H9 (cell line): ENCODE measurements around the gene ACTN3. TPM values are rescaled to one million over a fixed set of nuclear protein-coding genes. Genes with fewer than 3 reads are reported as not detected.

Experiments
- DNase-seq: peaks from one replicate; pipeline ENCODE4 v3.0.0-alpha.2; 2017
- H2AFZ ChIP-seq: one replicate; pipeline ENCODE4 v1.6.1; 2013; ENCODE audit warnings: mild to moderate bottlenecking, low read length, control low read depth, moderate library complexity
- H2AK5ac ChIP-seq: 2 replicates; pipeline ENCODE4 v1.6.1; 2013; ENCODE audit warnings: low read length, control low read depth, mixed read lengths; ENCODE audit not compliant: insufficient read length
- H2BK120ac ChIP-seq: one replicate; pipeline ENCODE4 v1.6.1; 2013; ENCODE audit warnings: low read depth, mild to moderate bottlenecking, low read length, control low read depth, inconsistent platforms; ENCODE audit not compliant: poor library complexity, severe bottlenecking
- H2BK12ac ChIP-seq: 2 replicates; pipeline ENCODE4 v1.6.1; 2013; ENCODE audit warnings: low read length, control low read depth, mixed read lengths, low read depth; ENCODE audit not compliant: insufficient read length
- H2BK15ac ChIP-seq: 2 replicates; pipeline ENCODE4 v1.6.1; 2013; ENCODE audit warnings: low read depth, low read length, control low read depth
- H2BK20ac ChIP-seq: one replicate; pipeline ENCODE4 v1.6.1; 2013; ENCODE audit warnings: low read depth, mild to moderate bottlenecking, low read length, control low read depth, inconsistent platforms; ENCODE audit not compliant: poor library complexity, severe bottlenecking
- H2BK5ac ChIP-seq: 2 replicates; pipeline ENCODE4 v1.6.1; 2013; ENCODE audit warnings: low read length, control low read depth, mixed read lengths; ENCODE audit not compliant: insufficient read length
- H3K14ac ChIP-seq: 2 replicates; pipeline ENCODE4 v1.6.1; 2013; ENCODE audit warnings: low read length, control low read depth; ENCODE audit not compliant: insufficient read depth
- H3K18ac ChIP-seq: 2 replicates; pipeline ENCODE4 v1.6.1; 2013; ENCODE audit warnings: low read depth, mild to moderate bottlenecking, mixed read lengths, low read length, control low read depth; ENCODE audit not compliant: insufficient read length
- H3K23ac ChIP-seq: 2 replicates; pipeline ENCODE4 v1.6.1; 2013; ENCODE audit warnings: low read length, control low read depth, mixed read lengths, low read depth; ENCODE audit not compliant: insufficient read length
- H3K23me2 ChIP-seq: 2 replicates; pipeline ENCODE4 v1.6.1; 2013; ENCODE audit warnings: low read depth, mild to moderate bottlenecking, mixed read lengths, low read length, control low read depth; ENCODE audit not compliant: insufficient read length, poor library complexity, severe bottlenecking
- H3K27ac ChIP-seq: 2 replicates; pipeline ENCODE4 v1.5.1; 2013; ENCODE audit warnings: low read length, control low read depth, mixed read lengths, low read depth; ENCODE audit not compliant: insufficient read length
- H3K27me3 ChIP-seq: 2 replicates; pipeline ENCODE4 v1.6.1; 2013; ENCODE audit warnings: low read length, control low read depth, inconsistent platforms; ENCODE audit not compliant: insufficient read depth
- H3K4ac ChIP-seq: 2 replicates; pipeline ENCODE4 v1.6.1; 2013; ENCODE audit warnings: low read depth, mild to moderate bottlenecking, control low read depth, inconsistent platforms, low read length, moderate library complexity
- H3K4me1 ChIP-seq: 2 replicates; pipeline ENCODE4 v1.6.1; 2013; ENCODE audit warnings: low read length, control low read depth, inconsistent platforms; ENCODE audit not compliant: insufficient read depth
- H3K4me2 ChIP-seq: 2 replicates; pipeline ENCODE4 v1.6.1; 2013; ENCODE audit warnings: low read length, control low read depth, mixed read lengths; ENCODE audit not compliant: insufficient read length, insufficient read depth
- H3K56ac ChIP-seq: 2 replicates; pipeline ENCODE4 v1.6.1; 2013; ENCODE audit warnings: low read depth, mild to moderate bottlenecking, mixed read lengths, low read length, control low read depth; ENCODE audit not compliant: insufficient read length
- H3K79me1 ChIP-seq: 2 replicates; pipeline ENCODE4 v1.6.1; 2013; ENCODE audit warnings: low read depth, mild to moderate bottlenecking, moderate library complexity, low read length, control low read depth, inconsistent platforms; ENCODE audit not compliant: insufficient read depth, poor library complexity, severe bottlenecking
- H3K79me2 ChIP-seq: 2 replicates; pipeline ENCODE4 v1.6.1; 2013; ENCODE audit warnings: low read length, control low read depth, inconsistent platforms; ENCODE audit not compliant: insufficient read depth
- H3K9ac ChIP-seq: 2 replicates; pipeline ENCODE4 v1.6.1; 2013; ENCODE audit warnings: low read length, control low read depth, mixed read lengths; ENCODE audit not compliant: insufficient read length; ENCODE audit errors: extremely low read depth
- H3K9me3 ChIP-seq: one replicate; pipeline ENCODE4 v1.6.1; 2013; ENCODE audit warnings: low read depth, low read length, inconsistent platforms; ENCODE audit not compliant: control insufficient read depth
- H3T11ph ChIP-seq: one replicate; pipeline ENCODE4 v1.6.1; 2013; ENCODE audit warnings: mild to moderate bottlenecking, low read length, control low read depth, inconsistent platforms
- H4K20me1 ChIP-seq: one replicate; pipeline ENCODE4 v1.6.1; 2013; ENCODE audit not compliant: control insufficient read depth, insufficient read length, insufficient read depth
- H4K5ac ChIP-seq: 2 replicates; pipeline ENCODE4 v1.6.1; 2013; ENCODE audit warnings: low read depth, mild to moderate bottlenecking, mixed read lengths, low read length, control low read depth; ENCODE audit not compliant: insufficient read length
- H4K8ac ChIP-seq: replicated peaks from 2 replicates; pipeline ENCODE4 v1.6.1; 2013; ENCODE audit warnings: low read length, control low read depth, mixed read lengths, low read depth; ENCODE audit not compliant: insufficient read length
- H4K91ac ChIP-seq: 2 replicates; pipeline ENCODE4 v1.6.1; 2013; ENCODE audit warnings: low read depth, mild to moderate bottlenecking, moderate library complexity, mixed read lengths, low read length, control low read depth; ENCODE audit not compliant: insufficient read length
- H3K27ac Mint-ChIP-seq, 3 experiments: 2 replicates in 2 of 3; 3 replicates in 1 of 3; pipeline ENCODE4 v1.8.0; 2020 to 2021; ENCODE audit warnings: mixed read lengths in 3 of 3, mild to moderate bottlenecking in 1 of 3, moderate library complexity in 1 of 3
- H3K27me3 Mint-ChIP-seq: 2 replicates; pipeline ENCODE4 v1.8.0; 2021; ENCODE audit warnings: low read depth, mild to moderate bottlenecking, moderate library complexity, mixed read lengths
- H3K36me3 Mint-ChIP-seq, 3 experiments: 2 replicates in 2 of 3; 3 replicates in 1 of 3; pipeline ENCODE4 v1.8.0; 2020 to 2021; ENCODE audit warnings: low read depth in 3 of 3, mixed read lengths in 3 of 3; ENCODE audit not compliant: insufficient read depth in 1 of 3
- H3K4me1 Mint-ChIP-seq, 2 experiments: 2 replicates each; pipeline ENCODE4 v1.8.0; 2020; ENCODE audit warnings: mixed read lengths in 2 of 2
- H3K4me3 Mint-ChIP-seq, 2 experiments: 2 replicates in 1 of 2; 3 replicates in 1 of 2; pipeline ENCODE4 v1.8.0; 2020 to 2021; ENCODE audit warnings: mild to moderate bottlenecking in 2 of 2, mixed read lengths in 2 of 2, moderate library complexity in 1 of 2
- H3K9me3 Mint-ChIP-seq, 2 experiments: 2 replicates in 1 of 2; 3 replicates in 1 of 2; pipeline ENCODE4 v1.8.0; 2020; ENCODE audit warnings: mild to moderate bottlenecking in 2 of 2, mixed read lengths in 2 of 2, moderate library complexity in 1 of 2
- WGBS: extraction: QIAGEN DNeasy Blood & Tissue Kit; methylation state at CpG from one replicate; pipeline ENCODE4 v1.1.7; 2013; ENCODE audit warnings: missing lambda C conversion rate, low lambda C conversion rate, mixed read lengths; ENCODE audit not compliant: insufficient read length; ENCODE audit errors: extremely low coverage; 5-methylcytosine and 5-hydroxymethylcytosine counted together
- total RNA-seq: library from RNA; stranded (reverse); gene quantifications from 2 replicates; pipeline ENCODE4 v1.2.1, GENCODE V29; 2021
- TF ChIP-seq, protein P1 (sequence below): fragments of 200-600 bp; sonication (generic); conservative IDR thresholded peaks from 3 replicates; pipeline ENCODE4 v1.8.0; 2021; ENCODE audit warnings: antibody characterized with exemption, mild to moderate bottlenecking

ACTN3 gene
- total RNA-seq, 1 experiment from 2014 or later: 45.7 TPM

DNA sequence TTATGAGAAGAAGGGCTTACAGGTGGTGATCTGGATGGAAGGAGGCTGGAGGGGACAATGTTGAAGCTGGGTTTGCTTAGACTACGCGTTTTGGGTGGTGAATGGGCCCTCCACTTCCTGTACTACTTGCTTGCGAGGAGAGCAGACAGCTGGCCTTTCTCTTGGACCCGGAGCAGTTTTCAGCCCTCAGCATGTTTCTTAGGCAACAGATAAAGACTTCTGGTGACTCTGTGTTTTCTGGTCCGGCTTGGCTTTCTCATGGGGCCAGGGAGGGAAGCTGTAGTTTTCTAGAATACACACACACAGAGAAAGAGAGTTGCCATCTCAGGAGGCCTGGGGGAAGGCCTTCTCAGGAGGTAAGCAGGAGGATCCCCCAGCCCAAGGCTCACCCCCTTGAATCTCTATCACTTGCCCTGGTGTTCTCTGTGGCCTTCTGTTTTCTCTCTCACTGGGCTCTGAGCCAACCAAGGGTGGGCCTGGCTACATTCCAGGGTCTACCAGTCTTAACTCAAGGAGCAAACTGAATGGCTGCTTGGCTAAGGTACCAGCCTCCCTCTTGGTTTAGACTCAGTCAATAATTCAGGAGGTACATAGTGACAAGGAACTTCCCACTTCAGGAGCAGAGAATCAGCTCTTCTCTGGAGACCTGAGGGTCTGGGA, 48.7 kb downstream of the ACTN3 start:
- H3T11ph ChIP-seq: no peak overlapping the region
- H3K4me3 Mint-ChIP-seq: peak overlapping the region in 1 of 2 experiments; percentile 31; a peak in 1 of 5 replicates
- no peak overlapping the region for H3K27ac ChIP-seq

More for the DNA sequence above, 48.7 kb downstream of the ACTN3 start:
- H3K36me3 Mint-ChIP-seq: peaks cover 3 to 38% (median 28%) of the 10 kb centered on the region in 3 experiments
- Histone ChIP-seq H4K5ac (no peak overlapping the region), H4K91ac (no peak overlapping the region), H2BK15ac (no peak overlapping the region), H3K14ac (no peak overlapping the region), H2BK20ac (no peak overlapping the region), H3K9ac (no peak overlapping the region), H3K79me1 (peaks cover 3% of the 10 kb centered on the region), H3K79me2 (no peaks in the 10 kb centered on the region), H3K27me3 (no peaks in the 10 kb centered on the region), H3K4me1 (no peaks in the 10 kb centered on the region; the same call in 1 of the 2 replicates), H2AK5ac (no peak overlapping the region), H4K8ac (no peak overlapping the region), H2AFZ (no peak overlapping the region), H2BK5ac (no peak overlapping the region), H3K56ac (no peak overlapping the region), H2BK120ac (no peak overlapping the region), H3K4me2 (no peak overlapping the region), H3K23me2 (peaks cover 10% of the 10 kb centered on the region), H2BK12ac (no peak overlapping the region), H3K23ac (no peak overlapping the region), H3K18ac (no peak overlapping the region), H3K9me3 (no peaks in the 10 kb centered on the region), H3K4ac (no peak overlapping the region), H4K20me1 (no peaks in the 10 kb centered on the region)
- H3K27me3 Mint-ChIP-seq: peaks cover 22% of the 10 kb centered on the region
- peaks cover 15 to 17% of the 10 kb centered on the region in 2 experiments for H3K4me1 Mint-ChIP-seq
- DNase-seq: no peak
- H3K9me3 Mint-ChIP-seq: peaks cover 10 to 21% of the 10 kb centered on the region in 2 experiments
- WGBS: no CpG with 5 or more reads among the region's 5 CpGs
- peak overlapping the region in 1 of 3 experiments; percentile 49; a peak in 1 of 7 replicates for H3K27ac Mint-ChIP-seq
- TF ChIP-seq, protein P1, sequence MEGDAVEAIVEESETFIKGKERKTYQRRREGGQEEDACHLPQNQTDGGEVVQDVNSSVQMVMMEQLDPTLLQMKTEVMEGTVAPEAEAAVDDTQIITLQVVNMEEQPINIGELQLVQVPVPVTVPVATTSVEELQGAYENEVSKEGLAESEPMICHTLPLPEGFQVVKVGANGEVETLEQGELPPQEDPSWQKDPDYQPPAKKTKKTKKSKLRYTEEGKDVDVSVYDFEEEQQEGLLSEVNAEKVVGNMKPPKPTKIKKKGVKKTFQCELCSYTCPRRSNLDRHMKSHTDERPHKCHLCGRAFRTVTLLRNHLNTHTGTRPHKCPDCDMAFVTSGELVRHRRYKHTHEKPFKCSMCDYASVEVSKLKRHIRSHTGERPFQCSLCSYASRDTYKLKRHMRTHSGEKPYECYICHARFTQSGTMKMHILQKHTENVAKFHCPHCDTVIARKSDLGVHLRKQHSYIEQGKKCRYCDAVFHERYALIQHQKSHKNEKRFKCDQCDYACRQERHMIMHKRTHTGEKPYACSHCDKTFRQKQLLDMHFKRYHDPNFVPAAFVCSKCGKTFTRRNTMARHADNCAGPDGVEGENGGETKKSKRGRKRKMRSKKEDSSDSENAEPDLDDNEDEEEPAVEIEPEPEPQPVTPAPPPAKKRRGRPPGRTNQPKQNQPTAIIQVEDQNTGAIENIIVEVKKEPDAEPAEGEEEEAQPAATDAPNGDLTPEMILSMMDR: no peak
